Endothelial cell (in vitro differentiated cells): ENCODE measurements around the gene ABHD12. TPM values are rescaled to one million over a fixed set of nuclear protein-coding genes. Genes with fewer than 3 reads are reported as not detected.

ENCODE experiments used
- DNase-seq: peaks from one replicate; pipeline ENCODE4 v3.0.0; 2021; ENCODE audit warnings: low spot score
- H3K27ac Mint-ChIP-seq: one replicate; pipeline ENCODE4 v1.8.0; 2021; ENCODE audit warnings: mixed read lengths, inconsistent platforms; ENCODE audit not compliant: unreplicated experiment
- H3K27me3 Mint-ChIP-seq: one replicate; pipeline ENCODE4 v1.8.0; 2021; ENCODE audit warnings: mild to moderate bottlenecking, moderate library complexity, mixed read lengths, inconsistent platforms; ENCODE audit not compliant: unreplicated experiment
- H3K36me3 Mint-ChIP-seq: one replicate; pipeline ENCODE4 v1.8.0; 2021; ENCODE audit warnings: mild to moderate bottlenecking, low read depth, mixed read lengths, inconsistent platforms; ENCODE audit not compliant: unreplicated experiment
- H3K4me1 Mint-ChIP-seq: one replicate; pipeline ENCODE4 v1.8.0; 2021; ENCODE audit warnings: mild to moderate bottlenecking, mixed read lengths, inconsistent platforms; ENCODE audit not compliant: unreplicated experiment
- H3K4me3 Mint-ChIP-seq: one replicate; pipeline ENCODE4 v1.8.0; 2021; ENCODE audit warnings: mild to moderate bottlenecking, mixed read lengths, inconsistent platforms; ENCODE audit not compliant: unreplicated experiment
- H3K9me3 Mint-ChIP-seq: one replicate; pipeline ENCODE4 v1.8.0; 2021; ENCODE audit warnings: mixed read lengths, inconsistent platforms; ENCODE audit not compliant: unreplicated experiment
- total RNA-seq: library from RNA; stranded (reverse); fragmentation: NEBNext Ultra II Directional; extraction: Animal tissue kit (Norgen Biotek cat#: 25700); gene quantifications from one replicate; pipeline ENCODE4 v1.2.1, GENCODE V29; 2021; ENCODE audit not compliant: unreplicated experiment
- TF ChIP-seq, protein P1 (sequence below): fragments of 200-600 bp; sonication (generic); IDR thresholded peaks from one replicate; pipeline ENCODE4 v1.5.0; 2021; ENCODE audit warnings: antibody characterized with exemption; ENCODE audit not compliant: unreplicated experiment

The ABHD12 gene
- total RNA-seq, 1 donor from 2014 or later: 28.0 TPM

DNA sequence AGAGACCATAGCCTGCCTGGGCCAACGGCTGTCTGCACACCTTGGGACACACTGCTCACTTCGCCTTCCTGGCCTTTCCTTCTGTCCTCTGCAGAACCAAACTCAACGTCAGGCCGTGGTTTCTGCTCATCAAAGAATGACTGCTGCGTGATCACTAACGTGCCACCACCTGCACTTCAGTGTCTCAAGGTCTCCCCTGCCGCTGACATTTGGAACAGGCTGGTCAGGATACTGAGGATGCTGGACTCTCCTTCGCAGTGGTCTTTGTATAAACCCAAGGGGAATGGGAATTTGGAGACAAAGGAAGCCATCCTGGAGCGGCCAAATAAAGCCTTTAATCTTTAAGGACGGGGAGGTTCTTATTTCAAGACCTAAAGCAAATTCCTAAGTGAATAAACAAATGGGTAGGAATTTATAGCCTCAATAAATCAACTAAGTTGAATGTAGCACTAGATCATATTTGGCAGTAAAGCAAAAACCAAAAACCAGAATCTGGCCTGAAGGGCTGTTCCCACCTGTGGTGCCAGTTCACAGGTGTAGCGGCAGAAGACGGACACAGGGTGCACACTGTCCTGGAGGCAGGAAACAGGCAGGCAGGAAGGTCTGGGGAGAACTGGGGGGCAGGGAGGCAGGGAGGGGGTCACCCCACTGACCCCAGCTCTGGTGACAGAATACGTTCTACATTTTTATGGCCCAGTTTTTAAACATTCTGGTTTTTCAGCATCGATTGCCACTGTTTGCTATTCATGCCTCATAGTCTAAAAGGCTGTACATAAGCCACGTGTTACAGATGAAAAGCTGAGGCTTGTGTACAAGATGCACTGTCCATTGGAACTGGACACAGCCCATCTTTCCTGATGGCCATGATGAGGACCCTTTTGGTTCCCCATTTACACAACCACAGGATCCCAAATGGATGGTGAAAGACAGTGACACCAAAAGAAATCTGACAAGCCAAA, 36.6 kb downstream of the ABHD12 start:
- H3K9me3 Mint-ChIP-seq: no peaks in the 10 kb centered on the region
- no peak overlapping the region for H3K4me3 Mint-ChIP-seq
- DNase-seq: no peak
- peaks cover 1% of the 10 kb centered on the region for H3K27me3 Mint-ChIP-seq
- H3K4me1 Mint-ChIP-seq: peaks cover 29% of the 10 kb centered on the region
- TF ChIP-seq, protein P1, sequence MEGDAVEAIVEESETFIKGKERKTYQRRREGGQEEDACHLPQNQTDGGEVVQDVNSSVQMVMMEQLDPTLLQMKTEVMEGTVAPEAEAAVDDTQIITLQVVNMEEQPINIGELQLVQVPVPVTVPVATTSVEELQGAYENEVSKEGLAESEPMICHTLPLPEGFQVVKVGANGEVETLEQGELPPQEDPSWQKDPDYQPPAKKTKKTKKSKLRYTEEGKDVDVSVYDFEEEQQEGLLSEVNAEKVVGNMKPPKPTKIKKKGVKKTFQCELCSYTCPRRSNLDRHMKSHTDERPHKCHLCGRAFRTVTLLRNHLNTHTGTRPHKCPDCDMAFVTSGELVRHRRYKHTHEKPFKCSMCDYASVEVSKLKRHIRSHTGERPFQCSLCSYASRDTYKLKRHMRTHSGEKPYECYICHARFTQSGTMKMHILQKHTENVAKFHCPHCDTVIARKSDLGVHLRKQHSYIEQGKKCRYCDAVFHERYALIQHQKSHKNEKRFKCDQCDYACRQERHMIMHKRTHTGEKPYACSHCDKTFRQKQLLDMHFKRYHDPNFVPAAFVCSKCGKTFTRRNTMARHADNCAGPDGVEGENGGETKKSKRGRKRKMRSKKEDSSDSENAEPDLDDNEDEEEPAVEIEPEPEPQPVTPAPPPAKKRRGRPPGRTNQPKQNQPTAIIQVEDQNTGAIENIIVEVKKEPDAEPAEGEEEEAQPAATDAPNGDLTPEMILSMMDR: no peak
- no peaks in the 10 kb centered on the region for H3K36me3 Mint-ChIP-seq
- H3K27ac Mint-ChIP-seq: no peak overlapping the region

DNA sequence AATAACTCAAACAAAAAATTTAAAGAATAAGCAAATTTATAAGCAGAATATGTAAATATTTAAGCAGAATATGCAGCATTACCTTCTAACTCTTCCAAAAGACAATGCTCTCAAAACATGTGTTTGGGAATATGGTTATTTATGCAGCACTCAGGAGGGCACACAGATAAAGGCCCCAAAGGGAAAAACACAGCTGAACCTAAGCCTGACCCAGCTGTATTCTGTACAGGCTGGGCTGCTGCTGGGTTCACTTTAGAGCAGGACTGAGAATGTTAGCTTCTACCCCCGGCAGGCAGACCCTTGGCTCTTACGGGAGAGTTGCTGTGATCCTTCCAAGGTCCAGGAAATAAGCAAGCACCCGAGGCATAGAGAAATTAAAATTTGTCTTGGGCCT, 37.3 kb downstream of the ABHD12 start:
- Mint-ChIP-seq H3K4me3 (no peak overlapping the region), H3K9me3 (no peaks in the 10 kb centered on the region), H3K27ac (no peak overlapping the region)

DNA sequence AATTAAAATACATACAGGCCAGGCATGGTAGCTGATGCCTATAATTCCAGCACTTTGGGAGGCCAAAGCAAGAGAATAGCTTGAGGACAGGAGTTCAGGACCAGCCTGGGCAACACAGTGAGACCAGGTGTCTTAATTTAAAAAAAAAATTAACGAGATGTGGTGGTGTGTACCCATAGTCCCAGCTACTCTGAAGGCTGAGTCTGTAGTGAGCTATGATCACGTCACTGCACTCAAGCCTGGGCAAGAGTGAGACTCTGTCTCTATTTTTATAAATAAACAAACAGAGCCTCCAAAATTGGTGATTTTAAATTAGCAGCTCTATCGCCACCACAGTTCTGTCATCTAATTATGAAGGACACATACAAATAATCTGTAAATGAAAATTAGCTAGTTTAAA, 37.9 kb downstream of the ABHD12 start:
- H3K4me3 Mint-ChIP-seq: no peak overlapping the region
- peaks cover 1% of the 10 kb centered on the region for H3K27me3 Mint-ChIP-seq
- TF ChIP-seq, protein P1: no peak
- no peaks in the 10 kb centered on the region for H3K9me3 Mint-ChIP-seq
- no peak for DNase-seq
- no peak overlapping the region for H3K27ac Mint-ChIP-seq
- H3K4me1 Mint-ChIP-seq: peaks cover 29% of the 10 kb centered on the region
- H3K36me3 Mint-ChIP-seq: no peaks in the 10 kb centered on the region

More for the DNA sequence above, 37.3 kb downstream of the ABHD12 start:
- Mint-ChIP-seq H3K36me3 (no peaks in the 10 kb centered on the region), H3K27me3 (peaks cover 1% of the 10 kb centered on the region), H3K4me1 (peaks cover 29% of the 10 kb centered on the region)
- TF ChIP-seq, protein P1: no peak
- DNase-seq: no peak

DNA sequence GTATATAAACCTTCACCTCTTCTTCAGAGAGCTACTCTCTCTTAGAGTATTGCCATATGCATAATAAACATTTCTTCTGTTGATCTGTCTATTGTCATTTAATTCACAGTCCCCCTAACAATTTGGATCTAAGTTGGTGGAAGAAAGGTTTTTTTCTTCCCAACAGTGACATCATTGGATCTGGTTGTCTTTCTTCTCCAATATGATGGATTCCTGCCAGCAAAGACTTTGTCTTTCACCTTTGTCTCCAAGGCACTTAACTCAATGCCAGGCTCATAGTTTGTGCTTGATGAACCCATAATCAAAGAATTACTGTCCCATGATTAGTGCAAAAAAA, 39.6 kb downstream of the ABHD12 start:
- TF ChIP-seq, protein P1: no peak
- no peak for DNase-seq
- Mint-ChIP-seq H3K27me3 (peaks cover 1% of the 10 kb centered on the region), H3K4me3 (no peak overlapping the region), H3K36me3 (no peaks in the 10 kb centered on the region), H3K4me1 (peaks cover 18% of the 10 kb centered on the region), H3K27ac (no peak overlapping the region), H3K9me3 (no peaks in the 10 kb centered on the region)

DNA sequence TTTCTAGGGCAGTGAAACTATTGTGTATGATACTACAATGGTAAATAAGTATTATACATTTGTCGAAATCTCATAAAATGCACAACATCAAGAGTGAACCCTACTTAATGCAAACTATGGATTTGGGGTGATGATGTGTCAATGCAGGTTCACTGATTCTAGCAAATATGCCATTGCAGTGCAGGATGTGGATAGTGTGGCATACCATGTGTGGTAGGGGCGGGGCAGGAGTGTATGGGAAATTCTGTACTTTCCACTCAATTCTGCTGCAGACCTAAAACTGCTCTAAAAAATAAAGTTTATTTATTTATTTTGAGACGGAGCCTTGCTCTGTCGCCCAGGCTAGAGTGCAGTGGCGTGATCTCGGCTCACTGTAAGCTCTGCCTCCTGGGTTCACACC, 44.3 kb downstream of the ABHD12 start:
- Mint-ChIP-seq H3K4me3 (no peak overlapping the region), H3K4me1 (no peaks in the 10 kb centered on the region), H3K27ac (no peak overlapping the region), H3K9me3 (no peaks in the 10 kb centered on the region), H3K36me3 (no peaks in the 10 kb centered on the region), H3K27me3 (no peaks in the 10 kb centered on the region)
- DNase-seq: no peak
- TF ChIP-seq, protein P1: no peak
